ENCODE measurements around the gene PPHLN1. TPM values are rescaled to one million over a fixed set of nuclear protein-coding genes. Genes with fewer than 3 reads are reported as not detected.
"Not testable (repeated sequence)": the region's sequence is repeated elsewhere in the genome, so short reads cannot be mapped to it uniquely, and the experiment has no call there.

PPHLN1 gene
- total RNA-seq, 4 donors from 2014 or later: 44.9 to 324 (median 59.6) TPM

- H3K9me3 ChIP-seq: no peaks in the 10 kb centered on the region
- in situ Hi-C loops (cut with MboI; ENCODE audit: low pct_ligation_motif_present in 1 of 4, low pct_unique_long_range_greater_than_20kb in 1 of 4, low sequenced_read_pairs in 3 of 4): no loop called here
- no peaks in the 10 kb centered on the region for H3K4me1 ChIP-seq
- DNase-seq: no peak
- no peak overlapping the region for H3K4me3 ChIP-seq
- TF ChIP-seq POLR2AphosphoS5 (IDR thresholded peaks at IDR 0.05) (no peak), POLR2A (IDR thresholded peaks at IDR 0.05) (no peak), CTCF (IDR thresholded peaks at IDR 0.05) (no peak), EP300 (IDR thresholded peaks at IDR 0.05; ENCODE audit: low read depth) (no peak)
- 89 to 94% methylated on average over 2 of the region's 2 CpGs for WGBS, 2 donors (ENCODE audit: low coverage in 1 of 2)
- no peaks in the 10 kb centered on the region for H3K27me3 ChIP-seq
- H3K27ac ChIP-seq: no peak overlapping the region
- peaks cover 0 to 3% (median 0%) of the 10 kb centered on the region in 4 donors for H3K36me3 ChIP-seq
- intact Hi-C loops (cut with DNase I; ENCODE audit: low total_unique reads): no loop called here
Observed at GRCh38 chr12:42382013-42382696, 56.2 kb downstream of the PPHLN1 start.

- H3K9me3 ChIP-seq: no peaks in the 10 kb centered on the region
- no peaks in the 10 kb centered on the region for H3K4me1 ChIP-seq
- intact Hi-C loops (cut with DNase I; ENCODE audit: low total_unique reads) (no loop called here), in situ Hi-C loops (cut with MboI; ENCODE audit: low pct_ligation_motif_present in 1 of 4, low pct_unique_long_range_greater_than_20kb in 1 of 4, low sequenced_read_pairs in 3 of 4) (no loop called here)
- no peaks in the 10 kb centered on the region for H3K27me3 ChIP-seq
- TF ChIP-seq POLR2A (IDR thresholded peaks at IDR 0.05) (no peak), EP300 (IDR thresholded peaks at IDR 0.05; ENCODE audit: low read depth) (no peak), POLR2AphosphoS5 (IDR thresholded peaks at IDR 0.05) (no peak), CTCF (IDR thresholded peaks at IDR 0.05) (no peak)
- no peak for DNase-seq
- 74 to 89% methylated on average over 3 of the region's 3 CpGs for WGBS, 2 donors (ENCODE audit: low coverage in 1 of 2)
- H3K36me3 ChIP-seq: peaks cover 0 to 19% (median 4%) of the 10 kb centered on the region in 4 donors
- no peak overlapping the region for H3K27ac ChIP-seq
- H3K4me3 ChIP-seq: no peak overlapping the region
Observed at GRCh38 chr12:42385326-42385841, 59.4 kb downstream of the PPHLN1 start.

GRCh38 chr12:42386308-42386707, 60.3 kb downstream of the PPHLN1 start:
- 70 to 77% methylated on average over 2 of the region's 2 CpGs for WGBS, 2 donors (ENCODE audit: low coverage in 1 of 2)
- in situ Hi-C loops (cut with MboI; ENCODE audit: low pct_ligation_motif_present in 1 of 4, low pct_unique_long_range_greater_than_20kb in 1 of 4, low sequenced_read_pairs in 3 of 4): no loop called here

GRCh38 chr12:42388086-42388485, 62.1 kb downstream of the PPHLN1 start:
- H3K9me3 ChIP-seq; H3K4me3 ChIP-seq; DNase-seq; H3K27ac ChIP-seq; intact Hi-C loops (cut with DNase I; ENCODE audit: low total_unique reads); H3K27me3 ChIP-seq; H3K4me1 ChIP-seq; in situ Hi-C loops (cut with MboI; ENCODE audit: low pct_ligation_motif_present in 1 of 4, low pct_unique_long_range_greater_than_20kb in 1 of 4, low sequenced_read_pairs in 3 of 4): not testable (repeated sequence)
- WGBS, 2 donors (ENCODE audit: low coverage in 1 of 2): 97% methylated on average over 5 of the region's 5 CpGs; no CpG with 5 or more reads in 1 of the 2 donors
- H3K36me3 ChIP-seq: peaks cover 0 to 19% (median 4%) of the 10 kb centered on the region in 4 donors

More at GRCh38 chr12:42386308-42386707, 60.3 kb downstream of the PPHLN1 start:
- H3K4me1 ChIP-seq: no peaks in the 10 kb centered on the region
- no peak for DNase-seq
- intact Hi-C loops (cut with DNase I; ENCODE audit: low total_unique reads): no loop called here
- no peak for TF ChIP-seq POLR2A (IDR thresholded peaks at IDR 0.05)
- TF ChIP-seq EP300 (IDR thresholded peaks at IDR 0.05; ENCODE audit: low read depth): no peak
- TF ChIP-seq POLR2AphosphoS5 (IDR thresholded peaks at IDR 0.05): no peak
- TF ChIP-seq CTCF (IDR thresholded peaks at IDR 0.05): no peak
- no peak overlapping the region for H3K4me3 ChIP-seq
- H3K27ac ChIP-seq: no peak overlapping the region
- H3K9me3 ChIP-seq: no peaks in the 10 kb centered on the region
- no peaks in the 10 kb centered on the region for H3K27me3 ChIP-seq
- peaks cover 0 to 19% (median 4%) of the 10 kb centered on the region in 4 donors for H3K36me3 ChIP-seq

All from transverse colon (tissue), 4 donors.